Tibial artery (tissue), 4 donors: ENCODE data around the gene SECISBP2L.

ENCODE experiments used
- DNase-seq, 2 donors: peaks; one replicate each; pipeline ENCODE4 v3.0.0-alpha.2; 2019
- H3K27ac ChIP-seq, 2 donors: fragments of 200-600 bp; sonication (generic) in 1 of 2; 1 replicate in 1 of 2; 2 replicates in 1 of 2; pipeline ENCODE4 v1.5.1; 2018 to 2019; ENCODE audit warnings: mild to moderate bottlenecking in 1 of 2
- H3K27me3 ChIP-seq, 2 donors: fragments of 200-600 bp; sonication (generic) in 1 of 2; one replicate each; pipeline versions ENCODE4 v1.5.1 to v1.6.0; 2016 to 2019
- H3K36me3 ChIP-seq, 3 donors: fragments of 200-600 bp; sonication (generic) in 2 of 3; one replicate each; pipeline ENCODE4 v1.5.1; 2016 to 2019; ENCODE audit warnings: mild to moderate bottlenecking in 2 of 3
- H3K4me1 ChIP-seq, 4 donors: fragments of 200-600 bp; sonication (generic) in 2 of 4; 1 replicate in 3 of 4; 2 replicates in 1 of 4; pipeline ENCODE4 v1.5.1; 2016 to 2019
- H3K4me3 ChIP-seq, 2 donors: fragments of 200-600 bp; sonication (generic) in 1 of 2; 1 replicate in 1 of 2; 2 replicates in 1 of 2; pipeline ENCODE4 v1.5.1; 2018 to 2019; ENCODE audit warnings: mild to moderate bottlenecking in 2 of 2
- H3K9me3 ChIP-seq, 3 donors: fragments of 200-600 bp; sonication (generic) in 1 of 3; one replicate each; pipeline ENCODE4 v1.5.1; 2016 to 2019
- intact Hi-C: fragments of 100-400 bp; cut with DNase I; formaldehyde crosslinking; loops from one replicate; pipeline ENCODE4 v1.15.0; 2023; ENCODE audit warnings: low total_unique reads
- TF ChIP-seq, protein P1 (sequence below), 2 experiments: fragments of 200-600 bp in 1 of 2; fragments of 450-650 bp in 1 of 2; IDR thresholded peaks; one replicate each; pipeline ENCODE4 v1.5.1; 2017 to 2019; ENCODE audit warnings: antibody characterized with exemption in 2 of 2, mild to moderate bottlenecking in 1 of 2, moderate library complexity in 1 of 2

SECISBP2L gene

DNA sequence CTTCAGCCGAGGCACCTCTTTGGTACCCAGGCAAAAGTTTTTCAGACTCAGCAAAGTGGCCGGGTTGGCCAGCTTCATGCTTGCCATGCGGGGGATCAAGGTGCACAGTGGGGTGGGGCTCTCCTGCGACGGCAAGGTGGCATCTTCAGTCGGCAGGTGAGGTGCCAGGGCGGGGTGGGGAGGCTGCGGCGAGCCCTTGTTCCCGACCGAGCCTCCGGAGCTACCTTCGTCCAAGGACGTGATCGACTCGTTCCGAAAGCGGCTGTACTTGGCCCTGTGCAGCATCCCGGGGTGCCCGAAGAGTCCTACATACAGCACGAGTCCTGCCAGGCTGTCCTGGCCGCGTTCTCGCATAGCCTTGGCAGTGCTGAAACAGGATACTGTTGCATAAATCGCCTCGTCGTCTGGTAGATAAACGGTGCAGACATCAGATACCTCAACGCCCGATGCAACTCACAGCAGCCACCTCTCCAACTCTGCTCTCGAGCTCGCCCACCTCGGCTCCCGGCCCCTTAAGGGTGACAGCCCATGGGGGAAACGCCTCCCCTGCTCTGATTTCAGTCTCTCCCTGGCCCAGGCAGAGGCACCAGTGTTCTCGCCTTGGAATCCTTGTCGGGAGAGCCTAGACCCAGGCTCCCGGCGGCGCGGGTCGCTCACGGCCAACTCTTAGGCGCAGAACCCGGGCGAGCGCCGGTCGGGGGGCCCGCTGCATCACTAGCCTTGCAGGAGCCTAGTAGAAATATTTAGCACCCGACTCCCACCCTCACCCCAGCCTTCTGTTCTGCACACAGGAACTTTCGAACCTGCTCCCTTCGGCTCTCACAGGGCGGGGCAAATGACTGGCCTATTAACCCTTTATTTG is 83.4 kb downstream of the SECISBP2L start:
- H3K36me3 ChIP-seq = no peaks in the 10 kb centered on the region
- no peaks in the 10 kb centered on the region for H3K27me3 ChIP-seq
- no peaks in the 10 kb centered on the region for H3K9me3 ChIP-seq
- DNase-seq = peak; percentile 42 to 69
- TF ChIP-seq, protein P1, sequence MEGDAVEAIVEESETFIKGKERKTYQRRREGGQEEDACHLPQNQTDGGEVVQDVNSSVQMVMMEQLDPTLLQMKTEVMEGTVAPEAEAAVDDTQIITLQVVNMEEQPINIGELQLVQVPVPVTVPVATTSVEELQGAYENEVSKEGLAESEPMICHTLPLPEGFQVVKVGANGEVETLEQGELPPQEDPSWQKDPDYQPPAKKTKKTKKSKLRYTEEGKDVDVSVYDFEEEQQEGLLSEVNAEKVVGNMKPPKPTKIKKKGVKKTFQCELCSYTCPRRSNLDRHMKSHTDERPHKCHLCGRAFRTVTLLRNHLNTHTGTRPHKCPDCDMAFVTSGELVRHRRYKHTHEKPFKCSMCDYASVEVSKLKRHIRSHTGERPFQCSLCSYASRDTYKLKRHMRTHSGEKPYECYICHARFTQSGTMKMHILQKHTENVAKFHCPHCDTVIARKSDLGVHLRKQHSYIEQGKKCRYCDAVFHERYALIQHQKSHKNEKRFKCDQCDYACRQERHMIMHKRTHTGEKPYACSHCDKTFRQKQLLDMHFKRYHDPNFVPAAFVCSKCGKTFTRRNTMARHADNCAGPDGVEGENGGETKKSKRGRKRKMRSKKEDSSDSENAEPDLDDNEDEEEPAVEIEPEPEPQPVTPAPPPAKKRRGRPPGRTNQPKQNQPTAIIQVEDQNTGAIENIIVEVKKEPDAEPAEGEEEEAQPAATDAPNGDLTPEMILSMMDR (IDR thresholded peaks at IDR 0.05) = peak in 1 of 2 experiments; percentile 5
- intact Hi-C loops = loop anchor here (5.0 to 10.0 kb wide), 2 partner anchors 82 to 86 kb away; partner anchors contain the start of genes EID1 and SECISBP2L
- peak overlapping the region; percentile 43 to 68 for H3K27ac ChIP-seq
- H3K4me1 ChIP-seq = peaks cover 0 to 62% (median 46%) of the 10 kb centered on the region in 4 donors
- peak overlapping the region; percentile 60 to 61 for H3K4me3 ChIP-seq

DNA sequence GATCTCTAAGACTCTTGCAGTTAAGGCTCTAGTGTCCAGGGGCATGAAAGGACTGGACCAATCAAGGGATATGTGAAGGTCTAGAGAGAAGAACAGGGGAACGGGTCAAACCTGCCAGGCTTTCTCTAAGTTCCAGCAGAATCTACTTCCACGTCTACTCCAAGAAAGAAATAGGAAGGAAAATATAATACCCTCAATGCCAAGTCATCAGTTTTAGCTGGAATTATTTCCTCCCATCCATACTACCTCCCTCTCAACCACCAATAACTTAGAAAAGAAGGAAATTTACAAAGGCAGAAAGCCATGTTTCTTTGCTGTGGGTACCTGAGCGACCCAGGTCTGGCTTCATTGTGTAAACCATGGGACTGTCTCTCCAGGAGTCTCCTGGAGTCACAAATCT is 90.3 kb downstream of the SECISBP2L start:
- DNase-seq = no peak
- TF ChIP-seq, protein P1 (IDR thresholded peaks at IDR 0.05) = no peak
- Histone ChIP-seq H3K36me3 (no peaks in the 10 kb centered on the region), H3K27ac (no peak overlapping the region), H3K9me3 (no peaks in the 10 kb centered on the region), H3K27me3 (no peaks in the 10 kb centered on the region), H3K4me3 (no peak overlapping the region), H3K4me1 (peaks cover 0 to 21% (median 8%) of the 10 kb centered on the region in 4 donors)
- intact Hi-C loops = no loop called here

- Histone ChIP-seq H3K27me3 (no peaks in the 10 kb centered on the region), H3K4me1 (peaks cover 0 to 21% (median 8%) of the 10 kb centered on the region in 4 donors), H3K4me3 (no peak overlapping the region), H3K9me3 (no peaks in the 10 kb centered on the region), H3K36me3 (no peaks in the 10 kb centered on the region), H3K27ac (peak overlapping the region; percentile 56 to 61)
- DNase-seq = no peak
- TF ChIP-seq, protein P1 (IDR thresholded peaks at IDR 0.05) = no peak
- intact Hi-C loops = no loop called here
Observed at GRCh38 chr15:48955370-48955769, 90.9 kb downstream of the SECISBP2L start.

- H3K27ac ChIP-seq = peak overlapping the region; percentile 56 to 61
- peak in 1 of 2 donors; percentile 71 for DNase-seq
- intact Hi-C loops = no loop called here
- H3K9me3 ChIP-seq = no peaks in the 10 kb centered on the region
- no peaks in the 10 kb centered on the region for H3K36me3 ChIP-seq
- no peak overlapping the region for H3K4me3 ChIP-seq
- H3K27me3 ChIP-seq = no peaks in the 10 kb centered on the region
- TF ChIP-seq, protein P1 (IDR thresholded peaks at IDR 0.05) = no peak
- peaks cover 0 to 21% (median 8%) of the 10 kb centered on the region in 4 donors for H3K4me1 ChIP-seq
Observed at GRCh38 chr15:48954538-48954937, 91.7 kb downstream of the SECISBP2L start.

DNA sequence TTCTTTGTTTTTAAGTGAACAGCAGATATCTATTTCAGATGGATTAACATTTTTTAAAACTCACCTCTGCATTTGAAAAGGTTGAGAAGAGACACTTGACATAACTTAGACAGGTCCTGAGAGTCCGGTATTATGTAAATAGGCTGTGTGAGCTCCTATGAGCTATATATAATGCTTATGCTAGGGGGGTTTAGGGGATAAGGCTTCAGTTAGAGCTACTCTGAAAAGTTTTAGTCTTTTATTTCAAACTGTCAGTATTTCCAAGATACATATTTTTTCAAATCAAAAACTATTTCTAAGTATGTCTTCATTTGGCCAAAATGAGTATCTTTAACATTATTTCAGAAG is 99.4 kb downstream of the SECISBP2L start:
- Histone ChIP-seq H3K9me3 (no peaks in the 10 kb centered on the region), H3K36me3 (no peaks in the 10 kb centered on the region), H3K4me1 (peaks cover 0 to 33% (median 4%) of the 10 kb centered on the region in 4 donors), H3K27ac (peak overlapping the region; percentile 15 to 71), H3K4me3 (no peak overlapping the region), H3K27me3 (no peaks in the 10 kb centered on the region)
- TF ChIP-seq, protein P1 (IDR thresholded peaks at IDR 0.05) = no peak
- intact Hi-C loops = no loop called here
- no peak for DNase-seq
